Measurements from ENCODE around the gene PTPRM. TPM values are rescaled to one million over a fixed set of nuclear protein-coding genes. Genes with fewer than 3 reads are reported as not detected.

Gene PTPRM
- total and polyA plus RNA-seq, 2 experiments from 2014 or later = 1.6 to 5.3 TPM

DNA sequence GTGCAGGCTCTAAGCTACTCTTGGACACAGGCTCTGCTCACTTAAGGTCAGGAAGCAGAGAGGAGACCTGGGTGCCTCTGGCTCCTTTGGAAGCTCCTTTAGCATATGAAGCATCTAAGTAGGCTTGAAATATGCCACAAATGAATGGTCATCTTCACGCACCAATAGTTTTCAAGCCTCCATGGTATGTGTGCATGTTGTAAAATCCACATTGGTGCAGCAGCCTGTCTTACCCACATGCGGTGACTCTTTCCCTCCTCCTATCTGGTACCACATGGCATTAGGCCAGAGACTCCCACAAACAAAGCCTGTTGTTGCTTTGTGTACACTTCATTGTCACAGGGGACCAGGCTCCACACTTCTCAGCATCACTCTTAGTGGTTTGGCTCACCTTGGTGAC, 599.9 kb downstream of the PTPRM start:
- Histone ChIP-seq H2AFZ (no peak overlapping the region), H3K27ac (ENCODE audit: low read depth) (no peak overlapping the region), H3K4me1 (ENCODE audit: insufficient read depth) (no peaks in the 10 kb centered on the region), H3K4me3 (no peak overlapping the region), H3F3A (replicated peaks; ENCODE audit: low read depth) (no peaks in the 10 kb centered on the region), H4K20me1 (replicated peaks; ENCODE audit: insufficient read depth) (no peaks in the 10 kb centered on the region), H3K36me3 (ENCODE audit: insufficient read depth) (no peaks in the 10 kb centered on the region), H3K4me2 (no peak overlapping the region), H3K27me3 (ENCODE audit: insufficient read depth) (no peaks in the 10 kb centered on the region), H3K79me2 (replicated peaks; ENCODE audit: insufficient read depth) (no peaks in the 10 kb centered on the region), H3K9me2 (ENCODE audit: insufficient read depth) (no peaks in the 10 kb centered on the region; the same call in 1 of the 2 replicates)
- no peak overlapping the region for H3K4me3 Mint-ChIP-seq
- DNase-seq (ENCODE audit: low spot score) (no peak), ATAC-seq (no peak)
- no peaks in the 10 kb centered on the region; the same call in 2 of the 3 replicates for H3K4me1 Mint-ChIP-seq
- H3K36me3 Mint-ChIP-seq (ENCODE audit: low read depth) = no peaks in the 10 kb centered on the region
- no peaks in the 10 kb centered on the region for H3K9me3 Mint-ChIP-seq
- TF ChIP-seq EZH2 (IDR thresholded peaks at IDR 0.05; ENCODE audit: low read depth, unreplicated experiment) = no peak
- TF ChIP-seq JUNB (IDR thresholded peaks at IDR 0.05; ENCODE audit: unreplicated experiment) = no peak
- no peak for TF ChIP-seq NANOG (IDR thresholded peaks at IDR 0.05; ENCODE audit: borderline replicate concordance)
- no peak for TF ChIP-seq ETS1 (IDR thresholded peaks at IDR 0.05)
- TF ChIP-seq CREB1 (CRISPR knock-in tag; IDR thresholded peaks at IDR 0.05; ENCODE audit: low read depth) = no peak
- TF ChIP-seq POLR2AphosphoS5 (IDR thresholded peaks at IDR 0.05; ENCODE audit: low read depth) = no peak
- TF ChIP-seq, protein P1, sequence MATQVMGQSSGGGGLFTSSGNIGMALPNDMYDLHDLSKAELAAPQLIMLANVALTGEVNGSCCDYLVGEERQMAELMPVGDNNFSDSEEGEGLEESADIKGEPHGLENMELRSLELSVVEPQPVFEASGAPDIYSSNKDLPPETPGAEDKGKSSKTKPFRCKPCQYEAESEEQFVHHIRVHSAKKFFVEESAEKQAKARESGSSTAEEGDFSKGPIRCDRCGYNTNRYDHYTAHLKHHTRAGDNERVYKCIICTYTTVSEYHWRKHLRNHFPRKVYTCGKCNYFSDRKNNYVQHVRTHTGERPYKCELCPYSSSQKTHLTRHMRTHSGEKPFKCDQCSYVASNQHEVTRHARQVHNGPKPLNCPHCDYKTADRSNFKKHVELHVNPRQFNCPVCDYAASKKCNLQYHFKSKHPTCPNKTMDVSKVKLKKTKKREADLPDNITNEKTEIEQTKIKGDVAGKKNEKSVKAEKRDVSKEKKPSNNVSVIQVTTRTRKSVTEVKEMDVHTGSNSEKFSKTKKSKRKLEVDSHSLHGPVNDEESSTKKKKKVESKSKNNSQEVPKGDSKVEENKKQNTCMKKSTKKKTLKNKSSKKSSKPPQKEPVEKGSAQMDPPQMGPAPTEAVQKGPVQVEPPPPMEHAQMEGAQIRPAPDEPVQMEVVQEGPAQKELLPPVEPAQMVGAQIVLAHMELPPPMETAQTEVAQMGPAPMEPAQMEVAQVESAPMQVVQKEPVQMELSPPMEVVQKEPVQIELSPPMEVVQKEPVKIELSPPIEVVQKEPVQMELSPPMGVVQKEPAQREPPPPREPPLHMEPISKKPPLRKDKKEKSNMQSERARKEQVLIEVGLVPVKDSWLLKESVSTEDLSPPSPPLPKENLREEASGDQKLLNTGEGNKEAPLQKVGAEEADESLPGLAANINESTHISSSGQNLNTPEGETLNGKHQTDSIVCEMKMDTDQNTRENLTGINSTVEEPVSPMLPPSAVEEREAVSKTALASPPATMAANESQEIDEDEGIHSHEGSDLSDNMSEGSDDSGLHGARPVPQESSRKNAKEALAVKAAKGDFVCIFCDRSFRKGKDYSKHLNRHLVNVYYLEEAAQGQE (IDR thresholded peaks at IDR 0.05; ENCODE audit: unreplicated experiment) = no peak
- no peak overlapping the region for H3K27ac Mint-ChIP-seq
- no peaks in the 10 kb centered on the region for H3K27me3 Mint-ChIP-seq (ENCODE audit: insufficient read depth, low read depth, poor library complexity)

- Mint-ChIP-seq H3K36me3 (ENCODE audit: low read depth) (no peaks in the 10 kb centered on the region), H3K9me3 (no peaks in the 10 kb centered on the region), H3K4me3 (no peak overlapping the region), H3K27ac (no peak overlapping the region), H3K4me1 (no peaks in the 10 kb centered on the region; the same call in 2 of the 3 replicates), H3K27me3 (ENCODE audit: insufficient read depth, low read depth, poor library complexity) (no peaks in the 10 kb centered on the region)
- H3K36me3 ChIP-seq (ENCODE audit: insufficient read depth) = no peaks in the 10 kb centered on the region
- H3K4me1 ChIP-seq (ENCODE audit: insufficient read depth) = no peaks in the 10 kb centered on the region
- ATAC-seq (no peak), DNase-seq (ENCODE audit: low spot score) (no peak)
- H4K20me1 ChIP-seq (replicated peaks; ENCODE audit: insufficient read depth) = no peaks in the 10 kb centered on the region
- H3K4me2 ChIP-seq = no peak overlapping the region
- no peak overlapping the region for H2AFZ ChIP-seq
- no peak overlapping the region for H3K4me3 ChIP-seq
- H3K27ac ChIP-seq (ENCODE audit: low read depth) = no peak overlapping the region
- H3K27me3 ChIP-seq (ENCODE audit: insufficient read depth) = no peaks in the 10 kb centered on the region
- no peaks in the 10 kb centered on the region for H3F3A ChIP-seq (replicated peaks; ENCODE audit: low read depth)
- H3K79me2 ChIP-seq (replicated peaks; ENCODE audit: insufficient read depth) = no peaks in the 10 kb centered on the region
- H3K9me2 ChIP-seq (ENCODE audit: insufficient read depth) = no peaks in the 10 kb centered on the region; the same call in 1 of the 2 replicates
- TF ChIP-seq ZNF331 (CRISPR knock-in tag; IDR thresholded peaks at IDR 0.05; ENCODE audit: low read depth) (no peak), CTCF (conservative IDR thresholded peaks at IDR 0.05; ENCODE audit: low read depth in 2 of 2) (no peak), ETS1 (IDR thresholded peaks at IDR 0.05) (no peak)
These were observed 600.6 kb downstream of the PTPRM start for GRCh38 chr18:8167673-8168072.
